DMS53 treated with DMSO at 0.1 percent for 48 hours (cell line): Measurements from ENCODE around the gene ERBB2.

ENCODE experiments used
- DNase-seq: peaks from one replicate; lab custom pipeline; 2025; ENCODE audit not compliant: unreplicated experiment; lab: John Stamatoyannopoulos, UW

ERBB2 gene

GRCh38 chr17:39699818-39700147 is at the start of gene ERBB2:
TSS of gene ERBB2 (plus strand) at chr17:39700064. CDS start at chr17:39700239, 175 bp downstream.
- no peak for DNase-seq

GRCh38 chr17:39650121-39650579 is 49.7 kb upstream of the ERBB2 start:
- no peak for DNase-seq

DNA sequence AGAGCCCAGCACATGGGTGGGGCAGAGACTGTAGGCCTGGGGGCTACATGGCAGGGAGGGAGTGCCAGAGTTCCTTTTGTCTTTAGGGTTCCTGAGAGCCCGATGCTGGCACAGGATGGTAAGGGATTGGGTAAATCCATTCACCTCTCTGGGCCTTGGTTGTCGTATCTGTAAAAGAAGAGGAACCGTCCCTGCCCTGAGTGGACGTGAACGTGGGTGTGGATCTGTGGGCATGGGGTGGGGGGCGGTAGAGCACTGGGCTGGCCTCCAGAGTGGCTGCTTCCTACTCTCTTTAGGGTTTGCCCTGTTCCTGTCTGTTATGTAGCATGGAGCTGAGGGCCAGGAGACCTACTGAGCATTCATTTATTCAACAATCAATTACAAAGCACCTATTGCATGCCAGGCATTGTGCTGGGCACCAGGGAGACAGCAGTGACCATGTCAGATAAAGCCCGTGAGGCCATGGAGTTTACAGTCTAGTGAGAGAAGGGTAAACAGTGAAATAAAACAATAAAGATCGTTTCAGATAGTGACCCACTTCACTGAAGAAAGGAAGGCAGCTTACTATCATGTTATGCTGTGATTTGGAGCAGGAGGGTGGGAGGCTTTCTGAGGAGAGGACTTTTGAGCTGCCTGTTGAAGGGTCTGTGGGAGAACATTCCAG is 47.8 kb upstream of the ERBB2 start:
- no peak for DNase-seq

DNA sequence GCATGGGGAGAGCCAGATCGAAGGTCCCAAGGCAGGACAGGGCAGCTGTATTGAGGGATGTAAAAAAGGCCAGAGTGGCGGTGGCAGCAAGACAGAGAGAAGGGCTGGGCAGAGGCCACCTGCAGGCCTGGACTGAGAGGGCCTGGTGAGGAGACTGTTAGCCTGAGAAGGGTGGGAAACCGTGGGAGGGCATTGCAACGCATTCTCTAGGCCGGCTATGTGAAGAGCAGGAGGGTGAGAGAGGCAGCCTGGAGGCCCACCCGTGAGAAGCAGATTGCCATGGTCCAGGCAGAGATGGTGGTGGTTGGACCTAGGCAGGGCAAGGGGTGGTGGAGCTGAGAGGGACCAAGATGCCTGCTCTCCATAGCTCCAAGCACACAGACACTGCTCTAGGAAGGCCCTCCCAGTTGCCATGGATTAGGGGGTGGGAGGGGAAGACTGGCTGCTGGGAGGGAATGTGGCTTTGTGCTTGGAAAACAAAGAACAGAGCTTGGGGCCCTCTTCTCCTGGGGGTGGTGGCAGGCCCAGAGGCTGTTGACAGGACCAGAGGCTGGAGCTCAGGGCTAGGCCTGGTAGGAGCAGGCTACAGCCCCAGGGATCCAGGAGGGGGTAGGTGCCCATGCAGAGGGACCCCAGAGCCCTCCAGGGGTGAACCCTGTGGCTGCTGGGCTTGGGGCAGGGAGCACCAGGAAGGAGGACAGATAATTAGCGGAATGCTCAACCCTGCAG is 47.1 kb upstream of the ERBB2 start:
- no peak for DNase-seq

DNA sequence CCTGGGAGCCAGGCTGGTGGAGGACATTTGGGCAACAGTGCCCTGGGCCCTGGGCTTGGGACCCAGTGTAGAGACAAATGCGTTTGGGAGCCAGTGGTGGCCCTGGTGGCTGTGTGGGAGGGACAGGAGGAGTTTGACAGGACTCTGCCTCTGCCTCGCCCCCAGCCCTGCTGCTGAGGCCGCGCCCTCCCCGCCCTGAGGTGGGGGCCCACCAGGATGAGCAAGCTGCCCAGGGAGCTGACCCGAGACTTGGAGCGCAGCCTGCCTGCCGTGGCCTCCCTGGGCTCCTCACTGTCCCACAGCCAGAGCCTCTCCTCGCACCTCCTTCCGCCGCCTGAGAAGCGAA is 46.6 kb upstream of the ERBB2 start:
- no peak for DNase-seq

- DNase-seq = peak; percentile 11
Observed at GRCh38 chr17:39653662-39654331, 46.1 kb upstream of the ERBB2 start.

DNA sequence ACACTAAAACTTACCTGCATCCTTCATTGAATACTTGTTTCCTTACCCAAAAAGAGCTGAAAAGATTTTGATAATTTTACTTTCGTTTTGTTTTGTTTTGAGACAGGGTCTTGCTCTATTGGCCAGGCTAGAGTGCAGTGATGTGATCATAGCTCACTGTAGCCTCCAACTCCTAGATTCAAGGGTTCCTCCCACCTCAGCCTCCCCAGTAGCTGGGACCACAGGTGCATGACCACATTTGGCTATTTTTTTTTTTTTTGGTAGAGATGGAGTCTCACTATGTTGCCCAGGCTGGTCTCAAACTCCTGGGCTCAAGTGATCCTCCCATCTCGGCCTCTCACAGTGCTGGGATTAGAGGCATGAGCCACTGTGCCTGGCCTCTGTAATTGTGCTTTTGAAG is 44.8 kb upstream of the ERBB2 start:
- no peak for DNase-seq

GRCh38 chr17:39658346-39658745 is 41.5 kb upstream of the ERBB2 start:
- no peak for DNase-seq

GRCh38 chr17:39658760-39659159 is 41.1 kb upstream of the ERBB2 start:
- DNase-seq = no peak

- DNase-seq = no peak
Observed at GRCh38 chr17:39659279-39660010, 40.4 kb upstream of the ERBB2 start.

DNA sequence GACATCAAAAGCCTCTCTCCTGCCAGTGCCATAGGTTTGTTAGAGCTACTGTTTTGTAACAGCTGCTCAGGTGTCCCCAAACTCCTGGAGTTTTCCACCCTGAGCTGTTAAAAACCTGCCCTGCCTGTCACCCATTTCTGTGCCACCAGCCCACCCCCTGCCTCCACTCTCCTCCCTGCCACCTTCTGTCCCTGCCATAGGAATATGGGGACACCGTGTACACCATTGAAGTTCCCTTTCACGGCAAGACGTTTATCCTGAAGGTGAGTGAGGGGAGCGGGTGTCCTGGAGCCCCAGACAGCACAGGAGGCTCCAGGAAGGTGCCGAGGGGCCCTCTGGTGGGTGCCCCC is 39.9 kb upstream of the ERBB2 start:
- no peak for DNase-seq

- no peak for DNase-seq
Observed at GRCh38 chr17:39660397-39661385, 39.2 kb upstream of the ERBB2 start.

GRCh38 chr17:39661744-39662541 is 37.9 kb upstream of the ERBB2 start:
- no peak for DNase-seq

GRCh38 chr17:39662551-39663339 is 37.1 kb upstream of the ERBB2 start:
- DNase-seq = no peak

- DNase-seq = no peak
Observed at GRCh38 chr17:39663340-39663687, 36.5 kb upstream of the ERBB2 start.

GRCh38 chr17:39663688-39664580 is 35.9 kb upstream of the ERBB2 start:
- no peak for DNase-seq

- no peak for DNase-seq
Observed at GRCh38 chr17:39664581-39665561, 35.0 kb upstream of the ERBB2 start, which contains the start of gene TCAP. TSS of gene TCAP (plus strand) at chr17:39665349. CDS start at chr17:39665360, 11 bp downstream.
